B cell (primary cell): ENCODE measurements around the gene ACAP2. TPM values are rescaled to one million over a fixed set of nuclear protein-coding genes. Genes with fewer than 3 reads are reported as not detected.

Experiments used
- ATAC-seq: fragments of 200-7000 bp; cut with Tn5 transposase; one replicate; pipeline ENCODE4 v1.10.0; 2021; ENCODE audit warnings: low read depth, mild to moderate bottlenecking, moderate number of reproducible peaks, moderate library complexity
- CTCF ChIA-PET: fragments of 350-600 bp; sonication (Branson Sonifier 250); formaldehyde crosslinking; loops from one replicate; lab custom pipeline; 2021; ENCODE audit warnings: antibody characterized with exemption, inconsistent platforms; lab: Charles Lee
- POLR2A ChIA-PET: fragments of 350-600 bp; sonication (Branson Sonifier 250); formaldehyde crosslinking; loops from one replicate; lab custom pipeline; 2021; ENCODE audit warnings: antibody characterized with exemption; lab: Charles Lee
- DNase-seq: peaks from one replicate; pipeline ENCODE4 v3.0.0; 2013
- H2AFZ ChIP-seq: 2 replicates; pipeline ENCODE4 v1.6.1; 2012; ENCODE audit warnings: mild to moderate bottlenecking, low read depth, low read length; ENCODE audit not compliant: insufficient read depth, poor library complexity, severe bottlenecking
- H3K27ac ChIP-seq, 2 donors: 1 replicate in 1 of 2; 2 replicates in 1 of 2; pipeline ENCODE4 v1.5.1; 2012 to 2013; ENCODE audit warnings: low read length in 2 of 2, mild to moderate bottlenecking in 2 of 2, moderate library complexity in 1 of 2
- H3K27me3 ChIP-seq, 4 experiments: fragments of 200-600 bp in 1 of 4; sonication (generic) in 1 of 4; replicated peaks in 1 of 4; 1 replicate in 2 of 4; 2 replicates in 2 of 4; pipeline versions ENCODE4 v1.6.1 to v1.7.0; 2013 to 2016; ENCODE audit warnings: low read length in 3 of 4, mild to moderate bottlenecking in 2 of 4, mixed read lengths in 1 of 4, moderate library complexity in 1 of 4; ENCODE audit not compliant: insufficient read depth in 4 of 4, control insufficient read depth in 3 of 4; ENCODE audit errors: control extremely low read depth in 1 of 4
- H3K36me3 ChIP-seq, 2 experiments: replicated peaks in 1 of 2; 1 replicate in 1 of 2; 2 replicates in 1 of 2; pipeline versions ENCODE4 v1.6.1 to v1.7.1; 2013; ENCODE audit warnings: low read length in 1 of 2; ENCODE audit not compliant: insufficient read depth in 2 of 2, control insufficient read depth in 1 of 2; ENCODE audit errors: control extremely low read depth in 1 of 2, extremely low read depth in 1 of 2
- H3K4me1 ChIP-seq, 2 donors: fragments of 200-600 bp in 1 of 2; sonication (generic) in 1 of 2; 1 replicate in 1 of 2; 2 replicates in 1 of 2; pipeline versions ENCODE4 v1.5.1 to v1.6.1; 2013 to 2017; ENCODE audit warnings: low read length in 2 of 2; ENCODE audit not compliant: control insufficient read depth in 2 of 2, insufficient read depth in 2 of 2
- H3K4me2 ChIP-seq: replicated peaks from 2 replicates; pipeline ENCODE3; 2012; ENCODE audit warnings: mild to moderate bottlenecking, low read depth, low read length; ENCODE audit not compliant: poor library complexity, severe bottlenecking
- H3K4me3 ChIP-seq, 5 experiments: fragments of 200-600 bp in 1 of 5; sonication (generic) in 1 of 5; 1 replicate in 3 of 5; 2 replicates in 2 of 5; pipeline versions ENCODE4 v1.5.1 to v1.7.0; 2011 to 2016; ENCODE audit warnings: low read length in 4 of 5, mild to moderate bottlenecking in 4 of 5, low read depth in 2 of 5, control low read depth in 1 of 5, moderate library complexity in 1 of 5; ENCODE audit not compliant: insufficient read depth in 1 of 5; ENCODE audit errors: control extremely low read depth in 1 of 5, extremely low read depth in 1 of 5
- H3K79me2 ChIP-seq: fragments of 200-600 bp; sonication (generic); one replicate; pipeline ENCODE4 v1.6.0; 2016; ENCODE audit warnings: low read length; ENCODE audit not compliant: control insufficient read depth, insufficient read depth
- H3K9ac ChIP-seq: fragments of 200-600 bp; sonication (generic); 2 replicates; pipeline ENCODE4 v1.6.1; 2017; ENCODE audit warnings: mild to moderate bottlenecking, low read length, moderate library complexity
- H3K9me3 ChIP-seq, 3 donors: one replicate each; pipeline versions ENCODE4 v1.6.1 to v1.7.1; 2013; ENCODE audit warnings: low read length in 2 of 3; ENCODE audit not compliant: control insufficient read depth in 2 of 3, insufficient read depth in 1 of 3; ENCODE audit errors: control extremely low read depth in 1 of 3
- H4K20me1 ChIP-seq: 2 replicates; pipeline ENCODE4 v1.6.0; 2012; ENCODE audit warnings: mild to moderate bottlenecking, low read length; ENCODE audit not compliant: insufficient read depth, control insufficient read depth, poor library complexity, severe bottlenecking
- H3K27ac Mint-ChIP-seq: one replicate; pipeline ENCODE4 v1.8.0; 2021; ENCODE audit warnings: mixed read lengths
- H3K27me3 Mint-ChIP-seq: one replicate; pipeline ENCODE4 v1.8.0; 2021; ENCODE audit warnings: mixed read lengths
- H3K4me1 Mint-ChIP-seq: one replicate; pipeline ENCODE4 v1.8.0; 2021; ENCODE audit warnings: mixed read lengths
- H3K4me3 Mint-ChIP-seq: one replicate; pipeline ENCODE4 v1.8.0; 2021; ENCODE audit warnings: mixed read lengths
- H3K9me3 Mint-ChIP-seq: one replicate; pipeline ENCODE4 v1.8.0; 2022; ENCODE audit warnings: mixed read lengths; ENCODE audit not compliant: insufficient read depth
- EZH2 ChIP-seq: IDR thresholded peaks from 2 replicates; pipeline ENCODE4 v1.6.1; 2012; ENCODE audit warnings: borderline replicate concordance, low read depth, mild to moderate bottlenecking, moderate library complexity, low read length; ENCODE audit not compliant: insufficient read depth, poor library complexity, severe bottlenecking
- WGBS: methylation state at CpG from one replicate; pipeline ENCODE4 v1.1.5; 2013; ENCODE audit warnings: missing lambda C conversion rate; ENCODE audit not compliant: insufficient coverage; 5-methylcytosine and 5-hydroxymethylcytosine counted together
- intact Hi-C: fragments of 100-400 bp; cut with micrococcal nuclease; formaldehyde crosslinking; loops from one replicate; pipeline ENCODE4 v1.10.0; 2022
- polyA minus RNA-seq: library from RNA; depleted of rRNA, polyadenylated mRNA; stranded (reverse); fragments of >200 nt; gene quantifications from 2 replicates; pipeline ENCODE4 v1.2.3, GENCODE V29; 2012
- polyA plus RNA-seq: library from polyadenylated mRNA; depleted of rRNA; stranded (reverse); fragments of >200 nt; gene quantifications from 2 replicates; pipeline ENCODE4 v1.2.3, GENCODE V29; 2012
- total RNA-seq, 2 donors: library from RNA; stranded (reverse); fragments of 120-200 nt in 1 of 2; gene quantifications; 1 replicate in 1 of 2; 2 replicates in 1 of 2; pipeline versions ENCODE4 v1.2.3 to v1.2.4, GENCODE V29; 2013 to 2022
- TF ChIP-seq, protein P1 (sequence below): fragments of 200-600 bp; IDR thresholded peaks from one replicate; pipeline ENCODE4 v1.8.0; 2022; ENCODE audit warnings: antibody characterized with exemption, mild to moderate bottlenecking

The ACAP2 gene, protein sequence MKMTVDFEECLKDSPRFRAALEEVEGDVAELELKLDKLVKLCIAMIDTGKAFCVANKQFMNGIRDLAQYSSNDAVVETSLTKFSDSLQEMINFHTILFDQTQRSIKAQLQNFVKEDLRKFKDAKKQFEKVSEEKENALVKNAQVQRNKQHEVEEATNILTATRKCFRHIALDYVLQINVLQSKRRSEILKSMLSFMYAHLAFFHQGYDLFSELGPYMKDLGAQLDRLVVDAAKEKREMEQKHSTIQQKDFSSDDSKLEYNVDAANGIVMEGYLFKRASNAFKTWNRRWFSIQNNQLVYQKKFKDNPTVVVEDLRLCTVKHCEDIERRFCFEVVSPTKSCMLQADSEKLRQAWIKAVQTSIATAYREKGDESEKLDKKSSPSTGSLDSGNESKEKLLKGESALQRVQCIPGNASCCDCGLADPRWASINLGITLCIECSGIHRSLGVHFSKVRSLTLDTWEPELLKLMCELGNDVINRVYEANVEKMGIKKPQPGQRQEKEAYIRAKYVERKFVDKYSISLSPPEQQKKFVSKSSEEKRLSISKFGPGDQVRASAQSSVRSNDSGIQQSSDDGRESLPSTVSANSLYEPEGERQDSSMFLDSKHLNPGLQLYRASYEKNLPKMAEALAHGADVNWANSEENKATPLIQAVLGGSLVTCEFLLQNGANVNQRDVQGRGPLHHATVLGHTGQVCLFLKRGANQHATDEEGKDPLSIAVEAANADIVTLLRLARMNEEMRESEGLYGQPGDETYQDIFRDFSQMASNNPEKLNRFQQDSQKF
- total RNA-seq: 108 and 113 TPM in 2 replicates
- total RNA-seq (2013): 127 TPM
- polyA plus RNA-seq: 18.6 and 30.9 TPM in 2 replicates
- 49.5 and 77.1 TPM in 2 replicates for polyA minus RNA-seq

DNA sequence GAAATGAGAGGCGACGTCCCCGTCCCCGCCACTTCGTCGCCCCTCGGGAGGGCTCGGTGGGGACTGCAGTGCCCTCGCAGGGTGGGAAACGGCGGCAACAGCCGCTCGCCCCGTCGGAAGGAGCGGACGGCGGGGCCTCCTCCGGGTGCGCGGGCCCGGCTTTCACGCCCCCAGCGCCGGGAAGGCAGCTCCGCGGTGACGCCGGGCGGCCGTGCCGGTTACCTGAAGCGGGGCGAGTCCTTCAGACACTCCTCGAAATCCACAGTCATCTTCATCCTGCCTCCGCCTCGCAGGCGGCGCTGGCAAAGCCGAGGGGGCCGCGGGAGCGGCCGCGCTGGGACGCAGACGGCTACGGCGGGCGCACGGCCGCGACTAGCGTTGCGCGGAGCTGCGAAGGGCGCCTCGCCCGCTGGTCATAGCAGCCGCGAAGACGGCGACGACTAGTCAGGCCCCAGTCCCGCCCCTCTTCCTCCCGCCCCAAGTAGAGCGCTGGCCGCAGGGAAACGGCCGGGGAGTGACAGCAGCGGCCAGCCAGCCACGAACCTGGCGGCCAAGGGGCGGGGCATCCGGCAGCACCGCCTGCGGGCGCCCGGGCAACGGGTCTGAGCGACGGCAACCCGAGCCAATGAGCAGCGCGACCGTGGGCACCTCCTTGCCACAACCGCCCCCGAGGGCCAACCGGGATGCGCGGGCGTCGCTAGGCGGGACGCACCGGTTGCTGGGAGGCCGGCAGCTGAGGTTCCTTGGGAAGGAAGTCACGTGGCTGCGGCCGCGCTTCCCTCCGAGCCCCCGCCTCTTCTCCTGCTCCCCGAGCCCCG is at the start of gene ACAP2:
TSS of gene ACAP2 (minus strand) at position 448 of the 818 bp plus-strand sequence. CDS start at position 275, 173 bp downstream.
- Histone ChIP-seq H4K20me1 (peaks cover 40% of the 10 kb centered on the region), H3K4me3 (peak within 1 kb of the TSS; percentile 69 to 92 (median 84)), H3K9ac (peak within 1 kb of the TSS; percentile 86), H3K4me2 (peak within 1 kb of the TSS; percentile 97), H2AFZ (peak within 1 kb of the TSS; percentile 91), H3K79me2 (peaks cover 42% of the 10 kb centered on the region), H3K4me1 (peaks cover 29 to 33% of the 10 kb centered on the region in 2 donors), H3K27me3 (no peaks in the 10 kb centered on the region), H3K36me3 (peaks cover 0 to 3% of the 10 kb centered on the region in 2 experiments), H3K27ac (peak within 1 kb of the TSS; percentile 83 to 88), H3K9me3 (no peaks in the 10 kb centered on the region)
- Mint-ChIP-seq H3K4me1 (peaks cover 40% of the 10 kb centered on the region), H3K27me3 (no peaks in the 10 kb centered on the region), H3K27ac (peak within 1 kb of the TSS; percentile 97), H3K4me3 (peak within 1 kb of the TSS; percentile 94), H3K9me3 (no peaks in the 10 kb centered on the region)
- DNase-seq (peak; percentile 99), ATAC-seq (peak; percentile 87)
- intact Hi-C loops: loop anchor here (1.0 to 5.0 kb wide), 6 partner anchors 16 to 955 kb away; partner anchors contain the start of genes ATP13A3, LSG1, PPP1R2 and XXYLT1
- CTCF ChIA-PET: interaction anchor here (1.0 to 1.9 kb wide), 4 partner anchors 62 to 172 kb away, joined by 3 to 10 read pairs (median 4); partner anchors contain the start of gene XXYLT1
- WGBS: under 1% methylated on average over 105 of the region's 106 CpGs
- POLR2A ChIA-PET: interaction anchor here (1.2 to 2.6 kb wide), 4 partner anchors 100 to 173 kb away, joined by 3 to 19 read pairs (median 6); partner anchors contain the start of genes PPP1R2 and XXYLT1
- TF ChIP-seq, protein P1, sequence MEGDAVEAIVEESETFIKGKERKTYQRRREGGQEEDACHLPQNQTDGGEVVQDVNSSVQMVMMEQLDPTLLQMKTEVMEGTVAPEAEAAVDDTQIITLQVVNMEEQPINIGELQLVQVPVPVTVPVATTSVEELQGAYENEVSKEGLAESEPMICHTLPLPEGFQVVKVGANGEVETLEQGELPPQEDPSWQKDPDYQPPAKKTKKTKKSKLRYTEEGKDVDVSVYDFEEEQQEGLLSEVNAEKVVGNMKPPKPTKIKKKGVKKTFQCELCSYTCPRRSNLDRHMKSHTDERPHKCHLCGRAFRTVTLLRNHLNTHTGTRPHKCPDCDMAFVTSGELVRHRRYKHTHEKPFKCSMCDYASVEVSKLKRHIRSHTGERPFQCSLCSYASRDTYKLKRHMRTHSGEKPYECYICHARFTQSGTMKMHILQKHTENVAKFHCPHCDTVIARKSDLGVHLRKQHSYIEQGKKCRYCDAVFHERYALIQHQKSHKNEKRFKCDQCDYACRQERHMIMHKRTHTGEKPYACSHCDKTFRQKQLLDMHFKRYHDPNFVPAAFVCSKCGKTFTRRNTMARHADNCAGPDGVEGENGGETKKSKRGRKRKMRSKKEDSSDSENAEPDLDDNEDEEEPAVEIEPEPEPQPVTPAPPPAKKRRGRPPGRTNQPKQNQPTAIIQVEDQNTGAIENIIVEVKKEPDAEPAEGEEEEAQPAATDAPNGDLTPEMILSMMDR: no peak
- TF ChIP-seq EZH2: no peak
